ENCODE results near the gene FMR1. TPM values are rescaled to one million over a fixed set of nuclear protein-coding genes. Genes with fewer than 3 reads are reported as not detected.

The FMR1 gene
- total RNA-seq, 1 donor from 2014 or later: 29.7 TPM

- no peaks in the 10 kb centered on the region for H3K4me1 ChIP-seq
- H3K9me3 ChIP-seq: no peaks in the 10 kb centered on the region
- no peaks in the 10 kb centered on the region for H3K27me3 ChIP-seq
- no peak overlapping the region for H3K27ac ChIP-seq
- TF ChIP-seq POLR2A (IDR thresholded peaks at IDR 0.05) (no peak), POLR2AphosphoS5 (IDR thresholded peaks at IDR 0.05; ENCODE audit: insufficient read depth in 1 of 2, low read depth in 1 of 2) (no peak), CTCF (IDR thresholded peaks at IDR 0.05) (no peak)
- DNase-seq (ENCODE audit: extremely low spot score in 2 of 2): no peak
- H3K36me3 ChIP-seq: peaks cover 0 to 11% of the 10 kb centered on the region in 2 donors
- H3K4me3 ChIP-seq: no peak overlapping the region
- intact Hi-C loops (cut with DNase I): no loop called here
Measured at GRCh38 chrX:147945286-147945685, 33.6 kb downstream of the FMR1 start.

- no peaks in the 10 kb centered on the region for H3K9me3 ChIP-seq
- H3K27ac ChIP-seq: no peak overlapping the region
- TF ChIP-seq CTCF (IDR thresholded peaks at IDR 0.05) (no peak), POLR2A (IDR thresholded peaks at IDR 0.05) (no peak), POLR2AphosphoS5 (IDR thresholded peaks at IDR 0.05; ENCODE audit: insufficient read depth in 1 of 2, low read depth in 1 of 2) (no peak)
- H3K27me3 ChIP-seq: no peaks in the 10 kb centered on the region
- peaks cover 0 to 11% of the 10 kb centered on the region in 2 donors for H3K36me3 ChIP-seq
- no peaks in the 10 kb centered on the region for H3K4me1 ChIP-seq
- no peak overlapping the region for H3K4me3 ChIP-seq
- intact Hi-C loops (cut with DNase I): no loop called here
- no peak for DNase-seq (ENCODE audit: extremely low spot score in 2 of 2)
Measured at GRCh38 chrX:147948531-147948930, 36.8 kb downstream of the FMR1 start.

GRCh38 chrX:147950352-147950751 lies 38.6 kb downstream of the FMR1 start:
- intact Hi-C loops (cut with DNase I): no loop called here
- H3K4me1 ChIP-seq: no peaks in the 10 kb centered on the region
- no peak for DNase-seq (ENCODE audit: extremely low spot score in 2 of 2)
- H3K27ac ChIP-seq: no peak overlapping the region
- no peak for TF ChIP-seq CTCF (IDR thresholded peaks at IDR 0.05)
- TF ChIP-seq POLR2AphosphoS5 (IDR thresholded peaks at IDR 0.05; ENCODE audit: insufficient read depth in 1 of 2, low read depth in 1 of 2): no peak
- TF ChIP-seq POLR2A (IDR thresholded peaks at IDR 0.05): no peak
- no peaks in the 10 kb centered on the region for H3K27me3 ChIP-seq
- peaks cover 0 to 11% of the 10 kb centered on the region in 2 donors for H3K36me3 ChIP-seq
- no peak overlapping the region for H3K4me3 ChIP-seq
- H3K9me3 ChIP-seq: no peaks in the 10 kb centered on the region

GRCh38 chrX:147953976-147954375 lies 42.3 kb downstream of the FMR1 start:
- no peaks in the 10 kb centered on the region for H3K27me3 ChIP-seq

More at GRCh38 chrX:147953976-147954375, 42.3 kb downstream of the FMR1 start:
- Histone ChIP-seq H3K36me3 (peaks cover 0 to under 1% of the 10 kb centered on the region in 2 donors), H3K9me3 (no peaks in the 10 kb centered on the region), H3K27ac (no peak overlapping the region), H3K4me3 (no peak overlapping the region), H3K4me1 (no peaks in the 10 kb centered on the region)
- DNase-seq (ENCODE audit: extremely low spot score in 2 of 2): no peak
- TF ChIP-seq CTCF (IDR thresholded peaks at IDR 0.05) (no peak), POLR2A (IDR thresholded peaks at IDR 0.05) (no peak), POLR2AphosphoS5 (IDR thresholded peaks at IDR 0.05; ENCODE audit: insufficient read depth in 1 of 2, low read depth in 1 of 2) (no peak)
- intact Hi-C loops (cut with DNase I): no loop called here

Data from vagina (tissue), 2 donors.